Measurements from ENCODE around the gene ZNF181. TPM values are rescaled to one million over a fixed set of nuclear protein-coding genes. Genes with fewer than 3 reads are reported as not detected.
A peak's percentile ranks its signal among the peaks of the same experiment; 100 is the strongest.

ZNF181 gene
- total RNA-seq, 4 donors from 2014 or later: 5.4 to 16.8 (median 12.1) TPM

GRCh38 chr19:34732612-34733211 is 1.3 kb upstream of the ZNF181 start:
- no peak for TF ChIP-seq POLR2A (IDR thresholded peaks at IDR 0.05)
- no peak for TF ChIP-seq CTCF (IDR thresholded peaks at IDR 0.05)
- peak overlapping the region; percentile 78 for H3K4me3 ChIP-seq (ENCODE audit: low read depth, poor library complexity, severe bottlenecking)
- DNase-seq (ENCODE audit: low spot score in 2 of 2): no peak
- intact Hi-C loops (cut with DNase I; ENCODE audit: low total_unique reads): no loop called here
- 27 to 45% methylated on average over 15 of the region's 15 CpGs for WGBS, 2 donors

- intact Hi-C loops (cut with DNase I; ENCODE audit: low total_unique reads): no loop called here
- 2% methylated on average over 13 of the region's 13 CpGs for WGBS, 2 donors
- peak; percentile 53 to 89 for DNase-seq (ENCODE audit: low spot score in 2 of 2)
- TF ChIP-seq CTCF (IDR thresholded peaks at IDR 0.05): no peak
- no peak for TF ChIP-seq POLR2A (IDR thresholded peaks at IDR 0.05)
- peak overlapping the region; percentile 78 for H3K4me3 ChIP-seq (ENCODE audit: low read depth, poor library complexity, severe bottlenecking)
Observed at GRCh38 chr19:34733266-34733745, 737 bp upstream of the ZNF181 start.

GRCh38 chr19:34734537-34735103 is 577 bp downstream of the ZNF181 start:
- no peak for DNase-seq (ENCODE audit: low spot score in 2 of 2)
- intact Hi-C loops (cut with DNase I; ENCODE audit: low total_unique reads): no loop called here
- TF ChIP-seq CTCF (IDR thresholded peaks at IDR 0.05) (no peak), POLR2A (IDR thresholded peaks at IDR 0.05) (no peak)
- 11 to 20% methylated on average over 16 of the region's 16 CpGs for WGBS, 2 donors
- peak overlapping the region; percentile 78 for H3K4me3 ChIP-seq (ENCODE audit: low read depth, poor library complexity, severe bottlenecking)

GRCh38 chr19:34744896-34745690 is 11.1 kb downstream of the ZNF181 start:
- intact Hi-C loops (cut with DNase I; ENCODE audit: low total_unique reads): no loop called here
- 92 to 93% methylated on average over 3 of the region's 3 CpGs for WGBS, 2 donors

GRCh38 chr19:34757441-34757840 is 23.4 kb downstream of the ZNF181 start:
- WGBS, 2 donors: 94 to 99% methylated on average over 4 of the region's 4 CpGs
- no peak for TF ChIP-seq CTCF (IDR thresholded peaks at IDR 0.05)
- TF ChIP-seq POLR2A (IDR thresholded peaks at IDR 0.05): no peak
- intact Hi-C loops (cut with DNase I; ENCODE audit: low total_unique reads): no loop called here
- DNase-seq (ENCODE audit: low spot score in 2 of 2): no peak
- no peak overlapping the region for H3K4me3 ChIP-seq (ENCODE audit: low read depth, poor library complexity, severe bottlenecking)

More at GRCh38 chr19:34744896-34745690, 11.1 kb downstream of the ZNF181 start:
- no peak overlapping the region for H3K4me3 ChIP-seq (ENCODE audit: low read depth, poor library complexity, severe bottlenecking)
- DNase-seq (ENCODE audit: low spot score in 2 of 2): no peak
- TF ChIP-seq POLR2A (IDR thresholded peaks at IDR 0.05): no peak
- no peak for TF ChIP-seq CTCF (IDR thresholded peaks at IDR 0.05)
